SK-N-SH (cell line): Measurements from ENCODE around the gene LPCAT1. TPM values are rescaled to one million over a fixed set of nuclear protein-coding genes. Genes with fewer than 3 reads are reported as not detected.

Experiments
- CTCF ChIA-PET: fragments of 300-600, 350-600 bp; formaldehyde crosslinking; extraction: SDS; loops from one replicate; lab custom pipeline; 2021; lab: Yijun Ruan, JAX
- POLR2A ChIA-PET: fragments of 350-600 bp; sonication (Branson Sonifier 250); formaldehyde crosslinking; extraction: SDS; loops from one replicate; lab custom pipeline; 2020; ENCODE audit warnings: antibody characterized with exemption, inconsistent platforms; lab: Yijun Ruan, JAX
- DNase-seq: peaks from one replicate; pipeline ENCODE4 v3.0.0; 2012
- H2AFZ ChIP-seq: fragments of 200-600 bp; sonication (generic); 2 replicates; pipeline ENCODE4 v1.8.1; 2016; ENCODE audit warnings: antibody characterized with exemption, mild to moderate bottlenecking, low read depth
- H3F3A ChIP-seq: fragments of 200-600 bp; sonication (generic); replicated peaks from 2 replicates; pipeline ENCODE3; 2016; ENCODE audit warnings: antibody characterized with exemption, mild to moderate bottlenecking; ENCODE audit not compliant: insufficient read depth
- H3K27ac ChIP-seq, 2 experiments: fragments of 200-500 bp in 1 of 2; fragments of 200-600 bp in 1 of 2; sonication (Bioruptor generic) in 1 of 2; sonication (generic), shearing (Covaris generic) in 1 of 2; 2 replicates each; pipeline versions ENCODE4 v1.5.1 to v1.6.1; 2014 to 2016; ENCODE audit warnings: low read depth in 2 of 2, inconsistent platforms in 1 of 2, low read length in 1 of 2, mild to moderate bottlenecking in 1 of 2, mixed read lengths in 1 of 2
- H3K27me3 ChIP-seq: fragments of 200-600 bp; sonication (generic), shearing (Covaris generic); 2 replicates; pipeline ENCODE4 v1.6.1; 2016; ENCODE audit warnings: mixed run types; ENCODE audit not compliant: insufficient read depth
- H3K36me3 ChIP-seq, 2 experiments: fragments of 200-500 bp in 1 of 2; fragments of 200-600 bp in 1 of 2; sonication (Bioruptor generic) in 1 of 2; sonication (generic) in 1 of 2; replicated peaks in 1 of 2; 2 replicates each; pipeline versions ENCODE3 to v1.5.1; 2014 to 2016; ENCODE audit warnings: low read length in 1 of 2, mild to moderate bottlenecking in 1 of 2; ENCODE audit not compliant: insufficient read depth in 2 of 2, control insufficient read depth in 1 of 2
- H3K4me1 ChIP-seq, 2 experiments: fragments of 200-500 bp in 1 of 2; fragments of 200-600 bp in 1 of 2; sonication (Bioruptor generic) in 1 of 2; sonication (generic), shearing (Covaris generic) in 1 of 2; 2 replicates each; pipeline versions ENCODE4 v1.5.1 to v1.6.1; 2014 to 2016; ENCODE audit warnings: low read depth in 1 of 2, low read length in 1 of 2, mixed run types in 1 of 2; ENCODE audit not compliant: insufficient read depth in 2 of 2, control insufficient read depth in 1 of 2
- H3K4me2 ChIP-seq: fragments of 200-600 bp; sonication (generic), shearing (Covaris generic); 2 replicates; pipeline ENCODE4 v1.6.1; 2017; ENCODE audit warnings: mixed run types
- H3K4me3 ChIP-seq, 2 experiments: fragments of 200-500 bp in 1 of 2; fragments of 200-600 bp in 1 of 2; sonication (Bioruptor generic) in 1 of 2; sonication (generic), shearing (Covaris generic) in 1 of 2; 2 replicates each; pipeline versions ENCODE4 v1.5.1 to v1.8.1; 2014 to 2016; ENCODE audit warnings: low read depth in 2 of 2, inconsistent platforms in 1 of 2, low read length in 1 of 2, mild to moderate bottlenecking in 1 of 2, mixed read lengths in 1 of 2, moderate library complexity in 1 of 2
- H3K79me2 ChIP-seq: fragments of 200-600 bp; sonication (generic); 2 replicates; pipeline ENCODE4 v1.8.1; 2017; ENCODE audit warnings: mild to moderate bottlenecking; ENCODE audit not compliant: insufficient read depth
- H3K9ac ChIP-seq: fragments of 200-600 bp; sonication (generic); 2 replicates; pipeline ENCODE4 v1.6.1; 2017; ENCODE audit warnings: mixed run types
- H3K9me2 ChIP-seq: fragments of 200-600 bp; sonication (generic); 2 replicates; pipeline ENCODE4 v1.6.1; 2017; ENCODE audit warnings: mixed run types
- H3K9me3 ChIP-seq: fragments of 200-600 bp; sonication (generic); 2 replicates; pipeline ENCODE4 v1.6.1; 2017; ENCODE audit warnings: mixed run types, mild to moderate bottlenecking, moderate library complexity
- H4K20me1 ChIP-seq: fragments of 200-600 bp; sonication (generic); 2 replicates; pipeline ENCODE4 v1.6.1; 2017; ENCODE audit warnings: mild to moderate bottlenecking, mixed run types; ENCODE audit not compliant: insufficient read depth
- EZH2phosphoT487 ChIP-seq: fragments of 200-600 bp; sonication (generic); IDR thresholded peaks from 2 replicates; pipeline ENCODE4 v1.6.1; 2017; ENCODE audit warnings: low read depth, mixed run types, mild to moderate bottlenecking, antibody characterized with exemption, moderate library complexity, borderline replicate concordance
- FOSL2 ChIP-seq: IDR thresholded peaks from 2 replicates; pipeline ENCODE4 v1.4.0; 2012; ENCODE audit warnings: low read depth, mild to moderate bottlenecking, moderate library complexity, borderline replicate concordance
- FOXJ3 ChIP-seq: sonication (generic); formaldehyde crosslinking; IDR thresholded peaks from 2 replicates; pipeline ENCODE4 v1.5.1; 2020; ENCODE audit warnings: mild to moderate bottlenecking, missing genetic modification reagents
- FOXM1 ChIP-seq: IDR thresholded peaks from 2 replicates; pipeline ENCODE4 v1.4.0; 2012; ENCODE audit warnings: low read depth, mild to moderate bottlenecking
- MEF2A ChIP-seq: IDR thresholded peaks from 2 replicates; pipeline ENCODE4 v1.4.0; 2012; ENCODE audit warnings: low read depth, borderline replicate concordance
- MXI1 ChIP-seq: IDR thresholded peaks from 2 replicates; pipeline ENCODE4 v1.6.1; 2012; ENCODE audit warnings: mild to moderate bottlenecking, low read depth, low read length, improper control_type of control experiment
- NFIC ChIP-seq: IDR thresholded peaks from 2 replicates; pipeline ENCODE4 v1.4.0; 2012; ENCODE audit warnings: borderline replicate concordance
- POLR2AphosphoS5 ChIP-seq: IDR thresholded peaks from 2 replicates; pipeline ENCODE4 v1.6.1; 2012; ENCODE audit warnings: low read depth, low read length
- RAD21 ChIP-seq: IDR thresholded peaks from 2 replicates; pipeline ENCODE4 v1.6.1; 2012; ENCODE audit warnings: mild to moderate bottlenecking, low read length
- RFX5 ChIP-seq: IDR thresholded peaks from 2 replicates; pipeline ENCODE4 v1.6.1; 2012; ENCODE audit warnings: mild to moderate bottlenecking, improper control_type of control experiment, low read length
- RXRA ChIP-seq: IDR thresholded peaks from 2 replicates; pipeline ENCODE4 v1.4.0; 2012; ENCODE audit warnings: low read depth, mild to moderate bottlenecking, borderline replicate concordance
- SMC3 ChIP-seq: IDR thresholded peaks from 2 replicates; pipeline ENCODE4 v1.6.1; 2012; ENCODE audit warnings: low read depth, low read length, improper control_type of control experiment
- WGBS: methylation state at CpG from one replicate; pipeline ENCODE4 v1.1.6; 2017; ENCODE audit warnings: low lambda C conversion rate; 5-methylcytosine and 5-hydroxymethylcytosine counted together
- polyA plus RNA-seq, 3 experiments: library from polyadenylated mRNA; depleted of rRNA; stranded (reverse); fragments of >200 nt; gene quantifications; 2 replicates each; pipeline ENCODE4 v1.2.3, GENCODE V29; 2012
- TF ChIP-seq, protein P1 (sequence below): fragments of 150-350 bp; IDR thresholded peaks from 2 replicates; pipeline ENCODE4 v1.6.1; 2016; ENCODE audit warnings: mild to moderate bottlenecking, low read depth, low read length
- TF ChIP-seq, protein P2 (sequence below): IDR thresholded peaks from 2 replicates; pipeline ENCODE4 v1.4.0; 2012; ENCODE audit warnings: low read depth, borderline replicate concordance
- TF ChIP-seq, protein P3 (sequence below): IDR thresholded peaks from 2 replicates; pipeline ENCODE4 v1.6.1; 2012; ENCODE audit warnings: mild to moderate bottlenecking, low read depth, low read length, moderate library complexity
- TF ChIP-seq, protein P4 (sequence below): fragments of 150-350 bp; IDR thresholded peaks from 2 replicates; pipeline ENCODE4 v1.6.1; 2017; ENCODE audit warnings: antibody characterized with exemption, low read length, low read depth, borderline replicate concordance

LPCAT1 gene
- polyA plus RNA-seq, 1 of the 3 experiments (the other 2 are of a cell fraction): 42.3 TPM

DNA sequence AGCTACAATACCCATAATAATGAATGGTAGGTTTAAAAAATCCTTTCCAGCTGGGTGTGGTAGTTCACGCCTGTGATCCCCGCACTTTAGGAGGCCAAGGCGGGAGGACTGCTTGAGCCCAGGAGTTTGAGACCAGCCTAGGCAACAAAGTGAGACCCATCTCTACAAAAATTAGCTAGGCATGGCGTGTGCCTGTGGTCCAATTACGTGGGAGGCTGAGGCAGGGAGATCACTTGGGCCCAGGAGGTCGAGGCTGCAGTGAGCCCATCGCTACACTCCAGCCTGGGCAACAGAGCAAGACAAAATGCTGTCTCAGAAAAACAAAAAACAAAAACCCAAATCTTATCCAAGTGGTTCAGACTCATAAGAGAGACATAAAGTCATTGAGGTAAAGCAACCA lies 44.7 kb downstream of the LPCAT1 start:
- CTCF ChIA-PET: interaction anchor here (1.3 to 4.8 kb wide), 6 partner anchors 9 to 174 kb away, joined by 3 to 32 read pairs (median 6); no protein-coding TSS in a partner anchor
- no peak overlapping the region for H3K27ac ChIP-seq

DNA sequence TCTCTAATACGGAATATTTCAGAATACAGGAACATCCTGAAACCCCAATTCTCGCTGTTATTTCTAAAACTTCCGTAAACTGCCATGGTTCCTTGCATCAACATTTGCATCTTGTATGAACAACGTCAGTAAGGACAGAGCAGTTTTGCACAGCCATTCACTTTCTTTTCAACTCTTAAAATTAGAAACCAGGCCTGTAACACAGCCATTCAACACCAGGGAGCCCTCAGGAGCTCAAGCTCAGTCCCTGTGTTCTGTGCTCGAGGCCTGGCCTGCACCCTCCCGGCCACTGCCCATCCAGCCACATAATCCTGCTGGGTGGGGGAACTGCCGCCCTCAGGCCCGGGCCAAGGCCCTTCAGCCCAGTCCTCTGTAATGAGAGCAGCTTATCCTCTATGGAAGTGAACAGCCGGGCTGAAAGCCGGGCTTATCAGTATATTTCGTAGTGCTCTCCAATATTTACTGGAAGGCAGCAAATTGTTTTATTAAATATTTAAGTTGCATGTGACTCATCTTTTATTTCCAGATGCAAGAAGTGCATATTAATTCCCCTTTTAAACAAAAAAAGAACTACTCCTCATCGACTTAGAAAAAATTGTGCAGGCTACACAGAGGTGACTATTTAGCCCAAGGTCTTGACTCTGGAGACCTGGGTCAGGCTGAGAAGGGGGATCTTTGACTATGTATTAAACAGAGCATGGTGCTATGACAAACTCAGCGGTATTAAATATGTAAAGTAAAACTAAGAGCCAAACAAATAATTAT lies 45.3 kb downstream of the LPCAT1 start:
- no peaks in the 10 kb centered on the region for H3K9me3 ChIP-seq
- peaks cover 3 to 56% of the 10 kb centered on the region in 2 experiments for H3K36me3 ChIP-seq
- ChIA-PET POLR2A (no interaction called here), CTCF (interaction anchor here (0.9 to 2.1 kb wide), 4 partner anchors 8 to 175 kb away, joined by 3 to 10 read pairs (median 6); no protein-coding TSS in a partner anchor)
- H3K9ac ChIP-seq: no peak overlapping the region
- H4K20me1 ChIP-seq: 0 out of 2 replicates have a peak, but pooled peaks cover 4% of the 10 kb centered on the region
- 91% methylated on average over 13 of the region's 13 CpGs for WGBS
- H3K9me2 ChIP-seq: no peaks in the 10 kb centered on the region
- no peak overlapping the region for H3K4me2 ChIP-seq
- H3K79me2 ChIP-seq: no peaks in the 10 kb centered on the region
- H2AFZ ChIP-seq: no peak overlapping the region
- no peak overlapping the region for H3K4me3 ChIP-seq
- H3K27me3 ChIP-seq: no peaks in the 10 kb centered on the region
- no peaks in the 10 kb centered on the region for H3K4me1 ChIP-seq
- DNase-seq: no peak
- H3F3A ChIP-seq: no peaks in the 10 kb centered on the region
- no peak overlapping the region for H3K27ac ChIP-seq
- TF ChIP-seq, protein P1, sequence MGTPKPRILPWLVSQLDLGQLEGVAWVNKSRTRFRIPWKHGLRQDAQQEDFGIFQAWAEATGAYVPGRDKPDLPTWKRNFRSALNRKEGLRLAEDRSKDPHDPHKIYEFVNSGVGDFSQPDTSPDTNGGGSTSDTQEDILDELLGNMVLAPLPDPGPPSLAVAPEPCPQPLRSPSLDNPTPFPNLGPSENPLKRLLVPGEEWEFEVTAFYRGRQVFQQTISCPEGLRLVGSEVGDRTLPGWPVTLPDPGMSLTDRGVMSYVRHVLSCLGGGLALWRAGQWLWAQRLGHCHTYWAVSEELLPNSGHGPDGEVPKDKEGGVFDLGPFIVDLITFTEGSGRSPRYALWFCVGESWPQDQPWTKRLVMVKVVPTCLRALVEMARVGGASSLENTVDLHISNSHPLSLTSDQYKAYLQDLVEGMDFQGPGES: no peak
- TF ChIP-seq FOXM1: no peak
- TF ChIP-seq, protein P2, sequence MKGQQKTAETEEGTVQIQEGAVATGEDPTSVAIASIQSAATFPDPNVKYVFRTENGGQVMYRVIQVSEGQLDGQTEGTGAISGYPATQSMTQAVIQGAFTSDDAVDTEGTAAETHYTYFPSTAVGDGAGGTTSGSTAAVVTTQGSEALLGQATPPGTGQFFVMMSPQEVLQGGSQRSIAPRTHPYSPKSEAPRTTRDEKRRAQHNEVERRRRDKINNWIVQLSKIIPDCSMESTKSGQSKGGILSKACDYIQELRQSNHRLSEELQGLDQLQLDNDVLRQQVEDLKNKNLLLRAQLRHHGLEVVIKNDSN: no peak
- TF ChIP-seq NFIC: no peak
- no peak for TF ChIP-seq FOSL2
- no peak for TF ChIP-seq SMC3
- TF ChIP-seq FOXJ3: no peak
- TF ChIP-seq, protein P3, sequence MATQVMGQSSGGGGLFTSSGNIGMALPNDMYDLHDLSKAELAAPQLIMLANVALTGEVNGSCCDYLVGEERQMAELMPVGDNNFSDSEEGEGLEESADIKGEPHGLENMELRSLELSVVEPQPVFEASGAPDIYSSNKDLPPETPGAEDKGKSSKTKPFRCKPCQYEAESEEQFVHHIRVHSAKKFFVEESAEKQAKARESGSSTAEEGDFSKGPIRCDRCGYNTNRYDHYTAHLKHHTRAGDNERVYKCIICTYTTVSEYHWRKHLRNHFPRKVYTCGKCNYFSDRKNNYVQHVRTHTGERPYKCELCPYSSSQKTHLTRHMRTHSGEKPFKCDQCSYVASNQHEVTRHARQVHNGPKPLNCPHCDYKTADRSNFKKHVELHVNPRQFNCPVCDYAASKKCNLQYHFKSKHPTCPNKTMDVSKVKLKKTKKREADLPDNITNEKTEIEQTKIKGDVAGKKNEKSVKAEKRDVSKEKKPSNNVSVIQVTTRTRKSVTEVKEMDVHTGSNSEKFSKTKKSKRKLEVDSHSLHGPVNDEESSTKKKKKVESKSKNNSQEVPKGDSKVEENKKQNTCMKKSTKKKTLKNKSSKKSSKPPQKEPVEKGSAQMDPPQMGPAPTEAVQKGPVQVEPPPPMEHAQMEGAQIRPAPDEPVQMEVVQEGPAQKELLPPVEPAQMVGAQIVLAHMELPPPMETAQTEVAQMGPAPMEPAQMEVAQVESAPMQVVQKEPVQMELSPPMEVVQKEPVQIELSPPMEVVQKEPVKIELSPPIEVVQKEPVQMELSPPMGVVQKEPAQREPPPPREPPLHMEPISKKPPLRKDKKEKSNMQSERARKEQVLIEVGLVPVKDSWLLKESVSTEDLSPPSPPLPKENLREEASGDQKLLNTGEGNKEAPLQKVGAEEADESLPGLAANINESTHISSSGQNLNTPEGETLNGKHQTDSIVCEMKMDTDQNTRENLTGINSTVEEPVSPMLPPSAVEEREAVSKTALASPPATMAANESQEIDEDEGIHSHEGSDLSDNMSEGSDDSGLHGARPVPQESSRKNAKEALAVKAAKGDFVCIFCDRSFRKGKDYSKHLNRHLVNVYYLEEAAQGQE: no peak
- TF ChIP-seq EZH2phosphoT487: no peak
- TF ChIP-seq, protein P4, sequence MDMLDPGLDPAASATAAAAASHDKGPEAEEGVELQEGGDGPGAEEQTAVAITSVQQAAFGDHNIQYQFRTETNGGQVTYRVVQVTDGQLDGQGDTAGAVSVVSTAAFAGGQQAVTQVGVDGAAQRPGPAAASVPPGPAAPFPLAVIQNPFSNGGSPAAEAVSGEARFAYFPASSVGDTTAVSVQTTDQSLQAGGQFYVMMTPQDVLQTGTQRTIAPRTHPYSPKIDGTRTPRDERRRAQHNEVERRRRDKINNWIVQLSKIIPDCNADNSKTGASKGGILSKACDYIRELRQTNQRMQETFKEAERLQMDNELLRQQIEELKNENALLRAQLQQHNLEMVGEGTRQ: no peak

More for the DNA sequence above, 44.7 kb downstream of the LPCAT1 start:
- Histone ChIP-seq H3K27me3 (no peaks in the 10 kb centered on the region), H3K4me3 (no peak overlapping the region), H3K79me2 (no peaks in the 10 kb centered on the region), H3K4me1 (no peaks in the 10 kb centered on the region), H3K9ac (no peak overlapping the region), H2AFZ (no peak overlapping the region), H4K20me1 (0 out of 2 replicates have a peak, but pooled peaks cover 4% of the 10 kb centered on the region), H3K36me3 (peaks cover 3 to 50% of the 10 kb centered on the region in 2 experiments), H3K4me2 (no peak overlapping the region), H3K9me3 (no peaks in the 10 kb centered on the region), H3K9me2 (no peaks in the 10 kb centered on the region), H3F3A (no peaks in the 10 kb centered on the region)
- no peak for DNase-seq
- TF ChIP-seq RXRA (no peak), MEF2A (no peak), POLR2AphosphoS5 (no peak), MXI1 (no peak), RAD21 (no peak), FOSL2 (no peak), RFX5 (no peak), NFIC (no peak)
- TF ChIP-seq, protein P4: no peak
- TF ChIP-seq, protein P1: no peak
- POLR2A ChIA-PET: no interaction called here
- 99% methylated on average over 7 of the region's 7 CpGs for WGBS
